ENCODE data around the gene SLC34A1. TPM values are rescaled to one million over a fixed set of nuclear protein-coding genes. Genes with fewer than 3 reads are reported as not detected.

Gene SLC34A1
- total RNA-seq, 3 donors from 2014 or later (not counting 1 experiment from before 2014, with no cell fraction given) = 0.50 to 0.66 (median 0.63) TPM

GRCh38 chr5:177363565-177363964 lies 20.7 kb upstream of the SLC34A1 start:
- Histone ChIP-seq H3K36me3 (ENCODE audit: control insufficient read depth, insufficient read depth, low read length) (peaks cover 40% of the 10 kb centered on the region), H3K27me3 (ENCODE audit: control insufficient read depth, insufficient read depth, low read length) (no peaks in the 10 kb centered on the region), H3K4me3 (ENCODE audit: low read length) (no peak overlapping the region), H3K4me1 (ENCODE audit: control insufficient read depth, insufficient read depth, low read length) (peaks cover 58% of the 10 kb centered on the region), H3K9me3 (ENCODE audit: control insufficient read depth, insufficient read depth, low read length) (no peaks in the 10 kb centered on the region), H3K27ac (ENCODE audit: low read length) (no peak overlapping the region)
- intact Hi-C loops (cut with micrococcal nuclease) = loop anchor here (5.0 kb wide), 1 partner anchor 36 kb away; no protein-coding TSS in a partner anchor
- 71% methylated on average over 9 of the region's 10 CpGs for WGBS (ENCODE audit: insufficient coverage)
- Mint-ChIP-seq H3K9me3 (no peaks in the 10 kb centered on the region), H3K27ac (no peak overlapping the region), H3K4me1 (peaks cover 31 to 57% of the 10 kb centered on the region in 2 donors), H3K27me3 (ENCODE audit: low read depth in 2 of 2) (no peaks in the 10 kb centered on the region), H3K36me3 (no peaks in the 10 kb centered on the region), H3K4me3 (peak overlapping the region; percentile 37)
- DNase-seq (no peak), ATAC-seq (no peak)
- TF ChIP-seq CTCF (IDR thresholded peaks at IDR 0.05) = no peak

GRCh38 chr5:177364159-177364962 lies 19.9 kb upstream of the SLC34A1 start:
- DNase-seq = no peak
- Histone ChIP-seq H3K36me3 (ENCODE audit: control insufficient read depth, insufficient read depth, low read length) (peaks cover 46% of the 10 kb centered on the region), H3K4me3 (ENCODE audit: low read length) (no peak overlapping the region), H3K4me1 (ENCODE audit: control insufficient read depth, insufficient read depth, low read length) (peaks cover 52% of the 10 kb centered on the region), H3K27ac (ENCODE audit: low read length) (no peak overlapping the region), H3K27me3 (ENCODE audit: control insufficient read depth, insufficient read depth, low read length) (no peaks in the 10 kb centered on the region), H3K9me3 (ENCODE audit: control insufficient read depth, insufficient read depth, low read length) (no peaks in the 10 kb centered on the region)
- no peak for TF ChIP-seq CTCF (IDR thresholded peaks at IDR 0.05)
- no peak overlapping the region for H3K4me3 Mint-ChIP-seq
- H3K9me3 Mint-ChIP-seq = no peaks in the 10 kb centered on the region
- ATAC-seq = no peak
- 74% methylated on average over 11 of the region's 11 CpGs for WGBS (ENCODE audit: insufficient coverage)
- H3K4me1 Mint-ChIP-seq = peaks cover 32 to 57% of the 10 kb centered on the region in 2 donors
- H3K27ac Mint-ChIP-seq = no peak overlapping the region
- intact Hi-C loops (cut with micrococcal nuclease) = loop anchor here (5.0 kb wide), 1 partner anchor 37 kb away; no protein-coding TSS in a partner anchor
- H3K36me3 Mint-ChIP-seq = no peaks in the 10 kb centered on the region
- H3K27me3 Mint-ChIP-seq (ENCODE audit: low read depth in 2 of 2) = no peaks in the 10 kb centered on the region

GRCh38 chr5:177365845-177366527 lies 18.2 kb upstream of the SLC34A1 start:
- TF ChIP-seq CTCF (IDR thresholded peaks at IDR 0.05) = no peak
- no peaks in the 10 kb centered on the region for H3K27me3 ChIP-seq (ENCODE audit: control insufficient read depth, insufficient read depth, low read length)
- no peak for ATAC-seq
- no peaks in the 10 kb centered on the region for H3K27me3 Mint-ChIP-seq (ENCODE audit: low read depth in 2 of 2)
- no peak overlapping the region for H3K27ac ChIP-seq (ENCODE audit: low read length)
- H3K27ac Mint-ChIP-seq = peak overlapping the region in 1 of 2 donors; percentile 37
- DNase-seq = no peak
- peaks cover 24 to 49% of the 10 kb centered on the region in 2 donors for H3K4me1 Mint-ChIP-seq
- H3K9me3 ChIP-seq (ENCODE audit: control insufficient read depth, insufficient read depth, low read length) = no peaks in the 10 kb centered on the region
- 97% methylated on average over 14 of the region's 14 CpGs for WGBS (ENCODE audit: insufficient coverage)
- intact Hi-C loops (cut with micrococcal nuclease) = no loop called here
- peaks cover 55% of the 10 kb centered on the region for H3K36me3 ChIP-seq (ENCODE audit: control insufficient read depth, insufficient read depth, low read length)
- peaks cover 50% of the 10 kb centered on the region for H3K4me1 ChIP-seq (ENCODE audit: control insufficient read depth, insufficient read depth, low read length)
- no peaks in the 10 kb centered on the region for H3K9me3 Mint-ChIP-seq
- H3K36me3 Mint-ChIP-seq = no peaks in the 10 kb centered on the region
- no peak overlapping the region for H3K4me3 Mint-ChIP-seq
- H3K4me3 ChIP-seq (ENCODE audit: low read length) = no peak overlapping the region
